ENCODE measurements around the gene TRMT1L. TPM values are rescaled to one million over a fixed set of nuclear protein-coding genes. Genes with fewer than 3 reads are reported as not detected.
"Not testable (repeated sequence)": the region's sequence is repeated elsewhere in the genome, so short reads cannot be mapped to it uniquely, and the experiment has no call there.

Gene TRMT1L
- total RNA-seq = 13.4 TPM
- long read RNA-seq, full-length matches to known transcripts = 6 of 10 reads
- long read RNA-seq, partial matches to known transcripts = 4 of 10 reads
- long read RNA-seq, other reads (novel, unspliced or antisense) = 0 of 10 reads

- DNase-seq (ENCODE audit: low spot score) = peak; percentile 99
Measured at GRCh38 chr1:185156854-185157598, at the start of gene TRMT1L, which contains the start of gene SWT1. TSS of gene TRMT1L (minus strand) at chr1:185156953. CDS start at chr1:185156712, 241 bp downstream. TSS of gene SWT1 (plus strand) at chr1:185157167. CDS start at chr1:185160842, 3,675 bp downstream.

GRCh38 chr1:185200889-185201288 is 44.1 kb upstream of the TRMT1L start:
- DNase-seq (ENCODE audit: low spot score) = no peak

- not testable (repeated sequence) for DNase-seq (ENCODE audit: low spot score)
Measured at GRCh38 chr1:185198712-185199111, 42.0 kb upstream of the TRMT1L start.

GRCh38 chr1:185193756-185194155 is 37.0 kb upstream of the TRMT1L start:
- DNase-seq (ENCODE audit: low spot score) = no peak

- no peak for DNase-seq (ENCODE audit: low spot score)
Measured at GRCh38 chr1:185170291-185170848, 13.6 kb upstream of the TRMT1L start.

GRCh38 chr1:185166106-185166505 is 9.4 kb upstream of the TRMT1L start:
- no peak for DNase-seq (ENCODE audit: low spot score)

- DNase-seq (ENCODE audit: low spot score) = no peak
Measured at GRCh38 chr1:185162491-185162890, 5.7 kb upstream of the TRMT1L start.

- DNase-seq (ENCODE audit: low spot score) = no peak
Measured at GRCh38 chr1:185159966-185160365, 3.2 kb upstream of the TRMT1L start.

GRCh38 chr1:185158800-185159199 is 2.0 kb upstream of the TRMT1L start:
- DNase-seq (ENCODE audit: low spot score) = no peak

- no peak for DNase-seq (ENCODE audit: low spot score)
Measured at GRCh38 chr1:185157599-185158412, 1.1 kb upstream of the TRMT1L start.

GRCh38 chr1:185156288-185156853 is 382 bp downstream of the TRMT1L start:
- peak; percentile 92 for DNase-seq (ENCODE audit: low spot score)

GRCh38 chr1:185155600-185156287 is 1.0 kb downstream of the TRMT1L start:
- DNase-seq (ENCODE audit: low spot score) = no peak

- no peak for DNase-seq (ENCODE audit: low spot score)
Measured at GRCh38 chr1:185154912-185155513, 1.7 kb downstream of the TRMT1L start.

- DNase-seq (ENCODE audit: low spot score) = no peak
Measured at GRCh38 chr1:185152187-185152767, 4.5 kb downstream of the TRMT1L start.

GRCh38 chr1:185151215-185151614 is 5.5 kb downstream of the TRMT1L start:
- no peak for DNase-seq (ENCODE audit: low spot score)

- DNase-seq (ENCODE audit: low spot score) = no peak
Measured at GRCh38 chr1:185144233-185144632, 12.5 kb downstream of the TRMT1L start.

GRCh38 chr1:185139246-185139645 is 17.5 kb downstream of the TRMT1L start:
- DNase-seq (ENCODE audit: low spot score) = no peak

- DNase-seq (ENCODE audit: low spot score) = no peak
Measured at GRCh38 chr1:185137896-185138545, 18.7 kb downstream of the TRMT1L start.

- no peak for DNase-seq (ENCODE audit: low spot score)
Measured at GRCh38 chr1:185132534-185132933, 24.2 kb downstream of the TRMT1L start.
